Fibroblast of lung (primary cell): ENCODE measurements around the gene IL20RB. TPM values are rescaled to one million over a fixed set of nuclear protein-coding genes. Genes with fewer than 3 reads are reported as not detected.

ENCODE experiments used
- DNase-seq, 2 donors: peaks; one replicate each; pipeline versions ENCODE4 v3.0.0 to v3.0.0-alpha.2; 2010; ENCODE audit warnings: low read depth in 2 of 2
- H2AFZ ChIP-seq: 2 replicates; pipeline ENCODE4 v1.5.1; 2012; ENCODE audit warnings: low read length, control low read depth, inconsistent platforms
- H3K27ac ChIP-seq: 2 replicates; pipeline ENCODE4 v1.5.1; 2011; ENCODE audit warnings: low read length, control low read depth; ENCODE audit not compliant: insufficient read depth
- H3K27me3 ChIP-seq: 2 replicates; pipeline ENCODE4 v1.5.1; 2011; ENCODE audit warnings: mild to moderate bottlenecking, low read length; ENCODE audit not compliant: control insufficient read depth, insufficient read depth
- H3K36me3 ChIP-seq: 2 replicates; pipeline ENCODE4 v1.5.1; 2011; ENCODE audit warnings: low read length; ENCODE audit not compliant: control insufficient read depth, insufficient read depth
- H3K4me1 ChIP-seq: 2 replicates; pipeline ENCODE4 v1.5.1; 2011; ENCODE audit warnings: low read length; ENCODE audit not compliant: control insufficient read depth, insufficient read depth; ENCODE audit errors: extremely low read depth
- H3K4me2 ChIP-seq: 2 replicates; pipeline ENCODE4 v1.5.1; 2011; ENCODE audit warnings: low read length, control low read depth; ENCODE audit not compliant: insufficient read depth; ENCODE audit errors: extremely low read depth
- H3K4me3 ChIP-seq, 4 experiments: fragments of 200-600 bp in 1 of 4; sonication (generic) in 1 of 4; replicated peaks in 1 of 4; 2 replicates each; pipeline ENCODE4 v1.5.1; 2011 to 2016; ENCODE audit warnings: low read length in 4 of 4, low read depth in 3 of 4, mild to moderate bottlenecking in 3 of 4, control low read depth in 2 of 4, inconsistent platforms in 1 of 4, mixed read lengths in 1 of 4; ENCODE audit not compliant: insufficient read depth in 1 of 4; ENCODE audit errors: control extremely low read depth in 1 of 4
- H3K79me2 ChIP-seq: 2 replicates; pipeline ENCODE4 v1.5.1; 2012; ENCODE audit warnings: mild to moderate bottlenecking, low read length, inconsistent platforms; ENCODE audit not compliant: control insufficient read depth, insufficient read depth
- H3K9ac ChIP-seq: 2 replicates; pipeline ENCODE4 v1.5.1; 2011; ENCODE audit warnings: mild to moderate bottlenecking, low read length, control low read depth; ENCODE audit not compliant: insufficient read depth
- H3K9me3 ChIP-seq: 2 replicates; pipeline ENCODE4 v1.5.1; 2012; ENCODE audit warnings: low read depth, low read length; ENCODE audit not compliant: control insufficient read depth, insufficient read depth
- H4K20me1 ChIP-seq: 2 replicates; pipeline ENCODE4 v1.5.1; 2011; ENCODE audit warnings: low read length; ENCODE audit not compliant: control insufficient read depth, insufficient read depth; ENCODE audit errors: extremely low read depth
- CTCF ChIP-seq, 2 donors: IDR thresholded peaks in 1 of 2; conservative IDR thresholded peaks in 1 of 2; 1 replicate in 1 of 2; 2 replicates in 1 of 2; pipeline ENCODE4 v1.5.1; 2011 to 2012; ENCODE audit warnings: low read length in 2 of 2, control low read depth in 1 of 2, inconsistent platforms in 1 of 2, low read depth in 1 of 2, mild to moderate bottlenecking in 1 of 2
- EZH2 ChIP-seq: IDR thresholded peaks from 2 replicates; pipeline ENCODE4 v1.5.1; 2012; ENCODE audit warnings: low read length, control low read depth, mild to moderate bottlenecking; ENCODE audit errors: missing control alignments
- polyA plus RNA-seq, 2 donors: library from polyadenylated mRNA; depleted of rRNA in 1 of 2; stranded (reverse) in 1 of 2; unstranded in 1 of 2; fragments of >200 nt; gene quantifications; 2 replicates each; pipeline ENCODE4 v1.2.1, GENCODE V29; 2011 to 2012; ENCODE audit warnings: missing spikeins in 1 of 2
- total RNA-seq: library from RNA; depleted of rRNA; stranded (reverse); fragments of >200 nt; gene quantifications from 2 replicates; pipeline ENCODE4 v1.2.1, GENCODE V29; 2014

The IL20RB gene
- total and polyA plus RNA-seq, 2 donors (not counting 1 experiment from before 2014, with no cell fraction given): 1.9 to 3.0 TPM

GRCh38 chr3:137046747-137047146, 89.0 kb downstream of the IL20RB start:
- H3K4me3 ChIP-seq: no peak overlapping the region
- no peaks in the 10 kb centered on the region for H3K4me1 ChIP-seq
- no peak overlapping the region for H3K4me2 ChIP-seq
- H3K36me3 ChIP-seq: no peaks in the 10 kb centered on the region
- no peak for DNase-seq
- TF ChIP-seq EZH2: no peak
- TF ChIP-seq CTCF (conservative IDR thresholded peaks at IDR 0.05 in 1 of 2, IDR thresholded peaks at IDR 0.05 in 1 of 2; ENCODE audit: low read depth in 1 of 2, low read length in 2 of 2): no peak
- H4K20me1 ChIP-seq: no peaks in the 10 kb centered on the region
- no peaks in the 10 kb centered on the region for H3K9me3 ChIP-seq
- no peak overlapping the region for H3K27ac ChIP-seq
- no peaks in the 10 kb centered on the region for H3K79me2 ChIP-seq
- peaks cover 11% of the 10 kb centered on the region for H3K27me3 ChIP-seq
- no peak overlapping the region for H2AFZ ChIP-seq
- no peak overlapping the region for H3K9ac ChIP-seq

GRCh38 chr3:137047240-137047639, 89.5 kb downstream of the IL20RB start:
- no peaks in the 10 kb centered on the region for H3K36me3 ChIP-seq
- TF ChIP-seq CTCF (conservative IDR thresholded peaks at IDR 0.05 in 1 of 2, IDR thresholded peaks at IDR 0.05 in 1 of 2; ENCODE audit: low read depth in 1 of 2, low read length in 2 of 2): no peak
- no peak for TF ChIP-seq EZH2
- H3K4me2 ChIP-seq: no peak overlapping the region
- H3K79me2 ChIP-seq: no peaks in the 10 kb centered on the region
- no peak for DNase-seq
- no peaks in the 10 kb centered on the region for H3K9me3 ChIP-seq
- no peak overlapping the region for H2AFZ ChIP-seq
- H3K27ac ChIP-seq: no peak overlapping the region
- H3K9ac ChIP-seq: no peak overlapping the region
- no peaks in the 10 kb centered on the region for H4K20me1 ChIP-seq
- peaks cover 11% of the 10 kb centered on the region for H3K27me3 ChIP-seq
- H3K4me3 ChIP-seq: no peak overlapping the region
- no peaks in the 10 kb centered on the region for H3K4me1 ChIP-seq

GRCh38 chr3:137050281-137050680, 92.5 kb downstream of the IL20RB start:
- Histone ChIP-seq H3K79me2 (no peaks in the 10 kb centered on the region), H3K4me3 (no peak overlapping the region), H2AFZ (no peak overlapping the region), H3K27ac (no peak overlapping the region), H3K9me3 (no peaks in the 10 kb centered on the region), H3K36me3 (no peaks in the 10 kb centered on the region), H3K4me1 (no peaks in the 10 kb centered on the region), H4K20me1 (no peaks in the 10 kb centered on the region), H3K4me2 (no peak overlapping the region), H3K9ac (no peak overlapping the region), H3K27me3 (peaks cover 4% of the 10 kb centered on the region)
- TF ChIP-seq CTCF (conservative IDR thresholded peaks at IDR 0.05 in 1 of 2, IDR thresholded peaks at IDR 0.05 in 1 of 2; ENCODE audit: low read depth in 1 of 2, low read length in 2 of 2): no peak
- TF ChIP-seq EZH2: no peak
- DNase-seq: no peak
